IPS DF 4.7 (cell line): ENCODE measurements around the gene ENDOG.
"Not testable (repeated sequence)": the region's sequence is repeated elsewhere in the genome, so short reads cannot be mapped to it uniquely, and the experiment has no call there.

ENCODE experiments used
- DNase-seq: peaks from one replicate; pipeline ENCODE4 v3.0.0-alpha.2; 2013; ENCODE audit warnings: low spot score; ENCODE audit errors: extremely low read depth

Gene ENDOG

GRCh38 chr9:128828719-128829452, 10.6 kb downstream of the ENDOG start:
- no peak for DNase-seq

DNA sequence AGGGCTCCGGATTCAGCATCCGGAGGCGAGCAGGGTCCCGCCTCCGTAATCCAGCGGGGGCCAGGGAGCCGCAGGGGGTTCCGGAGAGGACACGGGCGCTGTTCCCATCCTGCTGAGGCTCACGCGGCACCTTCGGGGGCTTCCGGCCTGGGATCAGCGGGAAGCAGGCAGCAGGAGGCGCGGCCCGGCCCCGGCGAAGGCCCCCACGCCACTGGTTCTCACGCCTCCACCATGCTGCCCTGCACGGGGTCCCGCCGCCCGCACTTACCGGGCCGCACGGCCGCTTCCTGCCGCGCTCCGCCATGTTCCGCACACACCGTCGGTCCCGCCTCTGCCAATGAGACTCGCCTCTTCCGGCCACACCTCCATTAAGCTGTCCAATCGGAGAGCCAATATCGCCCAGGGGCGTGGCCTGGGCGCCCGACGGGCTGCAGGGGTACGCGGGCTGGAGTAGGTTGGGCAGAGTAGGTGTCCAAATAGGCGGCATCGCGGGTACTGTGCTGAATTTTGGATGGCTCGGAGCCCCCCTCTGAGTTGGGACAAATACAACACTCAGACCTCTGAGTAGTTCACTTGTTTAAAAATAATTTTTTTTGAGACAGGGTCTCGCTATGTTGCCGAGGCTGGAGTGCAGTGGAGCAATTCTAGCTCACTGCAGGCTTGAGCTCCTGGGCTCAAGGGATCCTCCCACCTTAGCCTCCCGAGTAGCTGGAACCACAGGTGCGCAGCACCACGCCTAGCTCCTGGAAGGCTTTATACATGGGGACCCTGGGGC, 11.4 kb downstream of the ENDOG start, which contains the start of gene SPOUT1:
Gene SPOUT1 (minus strand): TSS at position 318 of the 775 bp plus-strand sequence. CDS start 14 bp downstream, at position 304.
- peak; percentile 49 for DNase-seq

GRCh38 chr9:128833696-128834095, 15.4 kb downstream of the ENDOG start:
- no peak for DNase-seq

DNA sequence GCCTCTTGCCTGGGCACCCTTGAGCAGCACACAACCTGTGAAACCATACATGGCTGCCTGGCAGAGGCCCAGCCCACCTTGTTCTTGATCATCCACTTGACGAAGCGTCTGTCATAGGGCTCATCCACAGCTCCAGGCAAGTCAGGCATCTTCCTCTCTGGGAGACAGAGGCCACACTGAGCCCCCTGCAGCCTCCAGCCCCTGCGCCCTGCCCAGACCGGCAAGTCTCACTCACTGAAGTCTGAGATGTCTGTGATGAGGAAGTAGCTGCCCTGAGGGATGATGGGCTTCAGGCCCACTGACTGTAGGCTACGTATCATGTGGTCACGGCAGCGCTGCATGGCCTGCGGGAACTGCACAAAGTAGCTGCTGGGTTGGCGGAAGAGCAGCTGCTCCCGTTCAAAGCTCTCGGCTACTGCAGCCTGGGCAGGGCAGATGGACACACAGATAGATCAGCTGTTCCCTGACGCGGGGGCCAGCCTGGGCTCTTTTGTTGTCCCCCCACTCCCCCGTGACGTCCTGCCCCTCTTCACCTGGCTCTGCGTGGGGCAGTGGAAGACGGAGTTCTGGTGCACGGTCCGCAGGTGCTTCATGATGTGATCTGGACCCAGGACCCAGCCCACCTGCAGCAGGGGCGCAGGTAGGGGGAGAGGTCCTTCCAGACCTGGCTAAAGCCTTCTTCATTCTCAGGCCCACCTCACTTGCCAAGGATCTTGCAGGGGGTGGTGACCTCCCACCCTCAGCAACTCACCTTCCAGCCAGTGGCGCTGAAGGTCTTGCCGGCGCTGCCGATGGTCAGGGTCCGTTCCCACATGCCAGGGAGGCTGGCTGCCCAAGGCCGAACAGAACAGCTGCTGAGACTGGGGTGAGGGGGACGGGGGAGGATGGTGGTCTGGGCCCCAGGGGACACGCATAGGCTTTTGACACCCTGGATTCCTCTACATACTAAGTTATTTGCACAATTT, 17.2 kb downstream of the ENDOG start:
- DNase-seq = no peak

DNA sequence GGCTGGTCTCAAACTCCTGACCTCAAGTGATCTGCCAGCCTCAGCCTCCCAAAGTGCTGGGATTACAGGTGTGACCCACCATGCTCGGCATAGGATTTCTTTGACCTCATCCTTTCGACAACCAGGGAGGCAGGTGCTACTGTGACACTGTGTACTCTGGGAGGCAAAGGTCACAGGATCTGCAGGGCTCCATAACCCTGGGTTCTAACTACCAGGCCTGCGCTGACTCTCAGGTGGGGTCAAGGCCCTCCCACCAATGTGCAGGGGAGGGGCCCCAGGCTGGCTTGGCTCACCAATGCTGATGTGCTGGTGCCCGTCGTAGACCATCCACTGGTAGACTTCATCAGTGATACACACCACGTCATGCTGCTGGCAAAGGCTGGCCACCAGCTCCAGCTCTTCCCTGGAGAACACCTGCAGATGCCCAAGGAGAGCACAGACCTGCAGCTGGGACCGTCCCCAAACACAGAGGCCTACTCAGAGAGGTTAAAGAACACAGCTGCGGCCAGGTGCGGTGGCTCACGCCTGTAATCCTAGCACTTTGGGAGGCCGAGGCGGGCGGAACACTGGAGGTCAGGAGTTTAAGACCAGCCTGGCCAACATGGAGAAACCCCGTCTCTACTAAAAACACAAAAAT, 18.3 kb downstream of the ENDOG start:
- DNase-seq = no peak

GRCh38 chr9:128838338-128838737, 20.0 kb downstream of the ENDOG start:
- no peak for DNase-seq

DNA sequence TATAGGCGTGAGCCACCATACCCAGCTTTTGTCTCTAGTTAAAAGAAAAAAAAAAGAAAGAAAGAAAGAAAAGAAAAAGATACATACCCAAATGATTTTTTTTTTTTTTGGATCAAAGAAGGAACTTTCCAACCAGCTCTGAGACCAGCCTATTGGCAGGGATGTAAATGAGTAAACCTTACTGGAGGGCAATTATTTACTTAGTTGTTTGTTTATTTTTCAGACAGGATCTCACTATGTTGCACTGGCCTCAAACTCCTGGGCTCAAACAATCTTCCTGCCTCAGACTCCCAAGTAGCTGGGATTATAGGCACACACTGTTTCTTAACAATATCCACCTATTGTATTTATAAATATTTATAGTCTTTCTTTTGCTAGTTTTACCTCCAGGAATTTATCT, 22.2 kb downstream of the ENDOG start:
- DNase-seq = no peak

DNA sequence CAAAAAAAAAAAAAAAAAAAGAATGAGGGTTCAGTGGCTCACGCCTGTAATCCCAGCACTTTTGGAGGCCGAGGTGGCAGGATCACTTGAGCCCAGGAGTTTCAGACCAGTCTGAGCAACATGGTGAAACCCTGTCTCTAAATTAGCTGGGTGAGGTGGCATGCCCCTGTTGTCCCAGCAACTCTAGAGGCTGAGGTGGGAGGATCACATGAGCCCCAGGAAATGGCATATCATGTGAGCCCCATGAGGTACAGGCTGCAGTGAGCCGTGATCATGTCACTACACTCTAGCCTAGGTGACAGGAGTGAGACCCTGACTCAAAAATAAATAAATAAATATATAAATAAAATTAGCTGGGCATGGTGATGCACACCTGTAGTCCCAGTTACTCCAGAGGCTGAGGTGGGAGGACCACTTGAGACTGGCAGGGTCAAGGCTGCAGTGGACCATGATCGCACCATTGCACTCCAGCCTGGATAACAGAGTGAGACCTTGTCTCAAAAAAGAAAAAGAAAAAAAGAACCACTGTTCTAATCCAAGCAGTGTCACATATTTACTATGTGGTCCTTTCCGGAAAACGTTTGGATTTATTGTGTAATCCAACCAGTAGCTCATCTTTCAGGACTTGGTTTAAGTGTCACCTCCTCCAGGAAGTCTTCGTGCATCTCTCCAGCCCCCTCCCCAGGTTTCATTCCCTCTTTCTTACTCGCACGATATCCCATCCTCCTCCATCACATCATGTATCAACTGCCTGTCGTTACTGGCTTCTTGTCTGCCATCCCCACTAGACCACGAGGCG, 23.6 kb downstream of the ENDOG start:
- DNase-seq = no peak

- not testable (repeated sequence) for DNase-seq
Measured at GRCh38 chr9:128843171-128843570, 24.9 kb downstream of the ENDOG start.

- DNase-seq = no peak
Measured at GRCh38 chr9:128845186-128845931, 27.1 kb downstream of the ENDOG start.

DNA sequence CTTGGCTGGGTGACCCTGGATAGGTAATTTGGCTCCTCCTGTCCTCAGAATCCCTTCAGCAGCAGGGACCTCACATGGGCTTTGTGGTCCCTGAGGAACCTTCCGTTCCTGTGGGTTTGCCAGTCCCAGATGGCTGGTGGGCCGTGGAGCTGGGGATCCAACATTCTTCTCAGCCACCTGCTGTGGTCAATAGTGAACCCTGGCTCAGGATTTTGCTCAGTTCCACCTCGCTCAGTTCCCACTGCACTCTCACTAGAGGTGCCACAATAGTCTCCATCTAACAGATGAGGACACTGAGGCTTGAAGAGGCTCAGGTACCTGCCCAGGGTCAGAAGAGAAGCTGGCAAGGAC, 28.4 kb downstream of the ENDOG start:
- DNase-seq = no peak

DNA sequence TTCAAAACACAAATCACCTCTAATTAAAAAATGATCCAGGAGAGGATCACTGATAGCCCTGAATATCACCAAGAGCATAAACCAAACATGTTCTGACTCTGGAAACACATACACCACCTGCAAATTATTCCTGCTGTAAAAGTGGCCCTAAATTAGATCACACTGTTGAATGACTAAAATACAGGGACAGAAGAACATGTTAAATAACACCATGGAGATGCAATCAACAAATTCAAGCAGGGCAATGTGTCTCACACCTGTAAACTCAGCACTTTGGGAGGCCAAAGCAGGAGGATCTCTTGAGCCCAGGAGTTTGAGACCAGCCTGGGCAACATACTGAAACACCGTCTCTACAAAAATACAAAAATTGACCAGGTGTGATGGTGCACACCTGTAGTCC, 29.5 kb downstream of the ENDOG start:
- DNase-seq = no peak

GRCh38 chr9:128851024-128851423, 32.7 kb downstream of the ENDOG start:
- DNase-seq = not testable (repeated sequence)

GRCh38 chr9:128851779-128852600, 33.7 kb downstream of the ENDOG start:
- DNase-seq = not testable (repeated sequence)

GRCh38 chr9:128852646-128853045, 34.3 kb downstream of the ENDOG start:
- not testable (repeated sequence) for DNase-seq

GRCh38 chr9:128854454-128854853, 36.2 kb downstream of the ENDOG start:
- not testable (repeated sequence) for DNase-seq

GRCh38 chr9:128858476-128858875, 40.2 kb downstream of the ENDOG start:
- DNase-seq = not testable (repeated sequence)

- DNase-seq = no peak
Measured at GRCh38 chr9:128860937-128861336, 42.6 kb downstream of the ENDOG start.

DNA sequence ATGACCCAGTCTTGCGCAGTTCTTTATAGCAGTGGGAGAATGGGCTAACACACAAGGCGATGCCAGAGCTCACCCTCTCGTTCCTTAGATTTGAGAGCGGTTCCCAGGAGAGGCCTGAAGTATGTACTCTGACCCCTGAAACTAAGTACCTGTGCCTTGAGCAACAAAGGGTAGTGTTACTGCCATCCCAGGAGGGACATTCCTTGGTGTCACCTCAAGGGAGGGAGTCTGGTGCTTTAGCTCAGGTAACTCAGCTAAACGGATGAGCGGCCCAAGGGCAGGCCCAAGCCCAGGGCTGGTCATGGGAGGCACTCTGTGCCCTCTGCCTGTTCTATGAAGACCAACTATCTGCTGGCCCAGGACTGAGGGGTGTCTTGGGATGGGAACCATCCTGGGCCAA, 43.2 kb downstream of the ENDOG start:
- no peak for DNase-seq
